SU-DHL-6 (cell line): ENCODE measurements around the gene LRRC25.

Source experiments
- CTCF ChIP-seq: fragments of 200-600 bp; sonication (generic); IDR thresholded peaks from one replicate; pipeline ENCODE4 v1.5.1; 2017; ENCODE audit warnings: antibody characterized with exemption, mild to moderate bottlenecking, low read length, moderate library complexity; ENCODE audit not compliant: insufficient read depth, poor library complexity, severe bottlenecking
- EZH2phosphoT487 ChIP-seq: fragments of 200-600 bp; sonication (generic), shearing (Covaris generic); conservative IDR thresholded peaks from 2 replicates; pipeline ENCODE4 v1.6.1; 2018; ENCODE audit warnings: mild to moderate bottlenecking, antibody characterized with exemption, low read length, moderate library complexity, mixed read lengths

- no peak for TF ChIP-seq CTCF
- TF ChIP-seq EZH2phosphoT487: no peak
Measured at GRCh38 chr19:18420930-18421329, 23.5 kb upstream of the LRRC25 start.
